OCI-LY1 (cell line): ENCODE data around the gene APH1B.

Experiments used
- H2AFZ ChIP-seq: fragments of 200-600 bp; sonication (generic), shearing (Covaris generic); 2 replicates; pipeline ENCODE4 v1.6.0; 2014; ENCODE audit warnings: antibody characterized with exemption, mild to moderate bottlenecking, low read length
- H3F3A ChIP-seq: fragments of 200-600 bp; sonication (generic), shearing (Covaris generic); 2 replicates; pipeline ENCODE4 v1.6.0; 2014; ENCODE audit warnings: mild to moderate bottlenecking, antibody characterized with exemption, low read length, moderate library complexity; ENCODE audit not compliant: insufficient read depth
- H3K27ac ChIP-seq: fragments of 200-600 bp; sonication (generic); 2 replicates; pipeline ENCODE4 v1.5.1; 2014; ENCODE audit warnings: low read length, mixed run types, mild to moderate bottlenecking, low read depth; ENCODE audit not compliant: poor library complexity, severe bottlenecking
- H3K27me3 ChIP-seq: fragments of 200-600 bp; sonication (generic); 2 replicates; pipeline ENCODE4 v1.6.0; 2014; ENCODE audit warnings: antibody characterized with exemption, mild to moderate bottlenecking, low read length, moderate library complexity; ENCODE audit not compliant: insufficient read depth
- H3K36me3 ChIP-seq: fragments of 200-600 bp; sonication (generic); 2 replicates; pipeline ENCODE4 v1.6.1; 2014; ENCODE audit warnings: mild to moderate bottlenecking, antibody characterized with exemption, low read length, moderate library complexity, mixed read lengths; ENCODE audit not compliant: insufficient read depth
- H3K4me1 ChIP-seq: fragments of 200-600 bp; sonication (generic); 2 replicates; pipeline ENCODE4 v1.5.1; 2014; ENCODE audit warnings: mild to moderate bottlenecking, low read length, moderate library complexity; ENCODE audit not compliant: insufficient read depth, severe bottlenecking
- H3K4me2 ChIP-seq: fragments of 200-600 bp; sonication (generic), shearing (Covaris generic); 2 replicates; pipeline ENCODE4 v1.6.1; 2014; ENCODE audit warnings: low read length
- H3K4me3 ChIP-seq: fragments of 200-600 bp; sonication (generic); 2 replicates; pipeline ENCODE4 v1.5.1; 2014; ENCODE audit warnings: low read length, low read depth, mild to moderate bottlenecking, mixed read lengths; ENCODE audit not compliant: poor library complexity, severe bottlenecking
- H3K79me2 ChIP-seq: fragments of 200-600 bp; shearing (Covaris generic); 2 replicates; pipeline ENCODE4 v1.6.1; 2016; ENCODE audit warnings: mixed run types, low read length, mixed read lengths; ENCODE audit not compliant: insufficient read depth
- H3K9ac ChIP-seq: fragments of 200-600 bp; sonication (generic), shearing (Covaris generic); 2 replicates; pipeline ENCODE4 v1.6.1; 2014; ENCODE audit warnings: mild to moderate bottlenecking, low read length, mixed read lengths
- H3K9me2 ChIP-seq: fragments of 200-600 bp; sonication (generic), shearing (Covaris generic); 2 replicates; pipeline ENCODE4 v1.6.1; 2014; ENCODE audit warnings: low read depth, mild to moderate bottlenecking, low read length, mixed read lengths
- H3K9me3 ChIP-seq: fragments of 200-600 bp; shearing (Covaris generic); 2 replicates; pipeline ENCODE4 v1.6.1; 2014; ENCODE audit warnings: low read length, mixed read lengths
- H4K20me1 ChIP-seq: fragments of 200-600 bp; sonication (generic), shearing (Covaris generic); 2 replicates; pipeline ENCODE4 v1.6.0; 2016; ENCODE audit warnings: mild to moderate bottlenecking, low read length; ENCODE audit not compliant: insufficient read depth
- CTCF ChIP-seq: fragments of 200-600 bp; sonication (generic), shearing (Covaris generic); IDR thresholded peaks from 2 replicates; pipeline ENCODE4 v1.5.1; 2017; ENCODE audit warnings: mild to moderate bottlenecking, antibody characterized with exemption, low read length, moderate library complexity, mixed read lengths
- EZH2 ChIP-seq: fragments of 200-600 bp; sonication (generic), shearing (Covaris generic); IDR thresholded peaks from 2 replicates; pipeline ENCODE4 v1.8.0; 2017; ENCODE audit warnings: borderline replicate concordance, mixed run types, mild to moderate bottlenecking, antibody characterized with exemption, low read length, moderate library complexity, mixed read lengths

The APH1B gene

GRCh38 chr15:63255489-63255990 is 21.9 kb upstream of the APH1B start:
- Histone ChIP-seq H3K27ac (no peak overlapping the region), H3K4me3 (no peak overlapping the region), H3K27me3 (no peaks in the 10 kb centered on the region), H3K79me2 (no peaks in the 10 kb centered on the region), H3K4me2 (no peak overlapping the region), H4K20me1 (no peaks in the 10 kb centered on the region), H3K9me2 (no peaks in the 10 kb centered on the region), H3K36me3 (peaks cover 41% of the 10 kb centered on the region), H3F3A (no peaks in the 10 kb centered on the region), H3K9me3 (no peaks in the 10 kb centered on the region), H3K9ac (no peak overlapping the region), H3K4me1 (no peaks in the 10 kb centered on the region), H2AFZ (no peak overlapping the region)
- no peak for TF ChIP-seq CTCF
- TF ChIP-seq EZH2 = no peak

- H3K27me3 ChIP-seq = no peaks in the 10 kb centered on the region
- no peak overlapping the region for H3K9ac ChIP-seq
- H3K4me1 ChIP-seq = no peaks in the 10 kb centered on the region
- H3K4me2 ChIP-seq = no peak overlapping the region
- TF ChIP-seq EZH2 = no peak
- TF ChIP-seq CTCF = no peak
- no peaks in the 10 kb centered on the region for H3K9me2 ChIP-seq
- no peak overlapping the region for H3K4me3 ChIP-seq
- no peaks in the 10 kb centered on the region for H3F3A ChIP-seq
- H3K27ac ChIP-seq = no peak overlapping the region
- no peaks in the 10 kb centered on the region for H3K79me2 ChIP-seq
- peaks cover 43% of the 10 kb centered on the region for H3K36me3 ChIP-seq
- no peak overlapping the region for H2AFZ ChIP-seq
- H4K20me1 ChIP-seq = no peaks in the 10 kb centered on the region
- H3K9me3 ChIP-seq = no peaks in the 10 kb centered on the region
Measured at GRCh38 chr15:63256433-63257274, 20.8 kb upstream of the APH1B start.

- no peak overlapping the region for H3K4me3 ChIP-seq
- no peaks in the 10 kb centered on the region for H3K27me3 ChIP-seq
- H3K27ac ChIP-seq = no peak overlapping the region
- H3K79me2 ChIP-seq = no peaks in the 10 kb centered on the region
- H3K4me1 ChIP-seq = no peaks in the 10 kb centered on the region
- no peak overlapping the region for H3K9ac ChIP-seq
- TF ChIP-seq CTCF (no peak), EZH2 (no peak)
- no peak overlapping the region for H3K4me2 ChIP-seq
- H3K9me2 ChIP-seq = no peaks in the 10 kb centered on the region
- H3K9me3 ChIP-seq = no peaks in the 10 kb centered on the region
- H2AFZ ChIP-seq = no peak overlapping the region
- H3F3A ChIP-seq = no peaks in the 10 kb centered on the region
- no peaks in the 10 kb centered on the region for H4K20me1 ChIP-seq
- peaks cover 43% of the 10 kb centered on the region for H3K36me3 ChIP-seq
Measured at GRCh38 chr15:63258658-63259057, 18.7 kb upstream of the APH1B start.
